HEK293T (cell line): ENCODE results near the gene CLCN4.

Experiments
- BHLHE40 ChIP-seq: fragments of 450-650 bp; IDR thresholded peaks from 2 replicates; pipeline ENCODE4 v1.6.1; 2016; ENCODE audit warnings: mild to moderate bottlenecking, moderate library complexity, borderline replicate concordance
- CTBP1 ChIP-seq: fragments of 450-650 bp; IDR thresholded peaks from 2 replicates; pipeline ENCODE4 v1.6.1; 2016; ENCODE audit warnings: borderline replicate concordance
- ELF4 ChIP-seq: fragments of 450-650 bp; IDR thresholded peaks from 2 replicates; pipeline ENCODE4 v1.6.1; 2017; ENCODE audit warnings: antibody characterized with exemption
- FOXA1 ChIP-seq: fragments of 450-650 bp; IDR thresholded peaks from 2 replicates; pipeline ENCODE4 v1.6.1; 2016; ENCODE audit warnings: mild to moderate bottlenecking
- FOXM1 ChIP-seq: fragments of 450-650 bp; IDR thresholded peaks from 2 replicates; pipeline ENCODE4 v1.6.1; 2017; ENCODE audit warnings: mild to moderate bottlenecking, borderline replicate concordance
- LEF1 ChIP-seq: fragments of 450-650 bp; IDR thresholded peaks from 2 replicates; pipeline ENCODE4 v1.6.1; 2017; ENCODE audit warnings: mild to moderate bottlenecking, borderline replicate concordance
- PKNOX1 ChIP-seq: fragments of 450-650 bp; IDR thresholded peaks from 2 replicates; pipeline ENCODE4 v1.6.1; 2016
- SP1 ChIP-seq: fragments of 450-650 bp; IDR thresholded peaks from 2 replicates; pipeline ENCODE4 v1.6.1; 2017
- SUZ12 ChIP-seq: fragments of 450-650 bp; IDR thresholded peaks from 2 replicates; pipeline ENCODE4 v1.6.1; 2016; ENCODE audit warnings: mild to moderate bottlenecking
- TARDBP ChIP-seq: fragments of 450-650 bp; IDR thresholded peaks from 2 replicates; pipeline ENCODE4 v1.6.1; 2016

- TF ChIP-seq LEF1 = no peak
- TF ChIP-seq FOXA1 = no peak
- TF ChIP-seq ELF4 = no peak
- TF ChIP-seq FOXM1 = no peak
- no peak for TF ChIP-seq TARDBP
- no peak for TF ChIP-seq CTBP1
- TF ChIP-seq SP1 = no peak
- no peak for TF ChIP-seq SUZ12
- no peak for TF ChIP-seq BHLHE40
- no peak for TF ChIP-seq PKNOX1
These were observed 48.5 kb upstream of the CLCN4 start for GRCh38 chrX:10108288-10108687.
